WTC11 (cell line): ENCODE data around the gene ARMCX1. TPM values are rescaled to one million over a fixed set of nuclear protein-coding genes. Genes with fewer than 3 reads are reported as not detected.

ENCODE experiments used
- ATAC-seq: fragments of 200-7000 bp; cut with Tn5 transposase; 2 replicates; pipeline ENCODE4 v1.10.0; 2021; ENCODE audit warnings: mild to moderate bottlenecking, moderate library complexity
- CTCF ChIA-PET: fragments of 300-600 bp; sonication (Branson Sonifier 250); formaldehyde crosslinking; loops from one replicate; lab custom pipeline; 2021; ENCODE audit warnings: antibody characterized with exemption; lab: Charles Lee
- POLR2A ChIA-PET: fragments of 350-600 bp; sonication (Branson Sonifier 250); formaldehyde crosslinking; loops from one replicate; lab custom pipeline; 2021; ENCODE audit warnings: antibody characterized with exemption; lab: Charles Lee
- DNase-seq: peaks from one replicate; pipeline ENCODE4 v3.0.0; 2021; ENCODE audit warnings: low spot score
- H3K27ac Mint-ChIP-seq: 2 replicates; pipeline ENCODE4 v1.8.0; 2021; ENCODE audit warnings: mixed read lengths
- H3K27me3 Mint-ChIP-seq: 2 replicates; pipeline ENCODE4 v1.8.0; 2021; ENCODE audit warnings: low read depth, mild to moderate bottlenecking, moderate library complexity, mixed read lengths
- H3K36me3 Mint-ChIP-seq: 2 replicates; pipeline ENCODE4 v1.8.0; 2021; ENCODE audit warnings: mixed read lengths
- H3K4me1 Mint-ChIP-seq: 2 replicates; pipeline ENCODE4 v1.8.0; 2022; ENCODE audit warnings: mixed read lengths
- H3K4me3 Mint-ChIP-seq: 2 replicates; pipeline ENCODE4 v1.8.0; 2021; ENCODE audit warnings: mild to moderate bottlenecking, moderate library complexity, mixed read lengths
- H3K9me3 Mint-ChIP-seq: 2 replicates; pipeline ENCODE4 v1.8.0; 2021; ENCODE audit warnings: mixed read lengths
- AR ChIP-seq: fragments of 250-450 bp; sonication (Bioruptor Pico); IDR thresholded peaks from 2 replicates; pipeline ENCODE4 v1.9.0; 2021; ENCODE audit warnings: mild to moderate bottlenecking
- ATF6 ChIP-seq: sonication (generic); formaldehyde crosslinking; IDR thresholded peaks from 2 replicates; pipeline ENCODE4 v1.8.1; 2023; ENCODE audit warnings: mild to moderate bottlenecking, missing genetic modification reagents
- CBFB ChIP-seq: sonication (generic); formaldehyde crosslinking; IDR thresholded peaks from 2 replicates; pipeline ENCODE4 v1.8.1; 2022; ENCODE audit warnings: mild to moderate bottlenecking, low read depth, missing genetic modification reagents
- CREM ChIP-seq: sonication (generic); formaldehyde crosslinking; IDR thresholded peaks from 2 replicates; pipeline ENCODE4 v1.8.1; 2022; ENCODE audit warnings: mild to moderate bottlenecking, missing genetic modification reagents, moderate library complexity
- CTCF ChIP-seq: fragments of 200-600 bp; IDR thresholded peaks from 2 replicates; pipeline ENCODE4 v1.8.0; 2022; ENCODE audit warnings: antibody characterized with exemption
- GABPB1 ChIP-seq: sonication (generic); formaldehyde crosslinking; IDR thresholded peaks from 2 replicates; pipeline ENCODE4 v1.8.1; 2023; ENCODE audit warnings: mild to moderate bottlenecking, missing genetic modification reagents
- GRHL2 ChIP-seq: fragments of 250-450 bp; sonication (Bioruptor Pico); IDR thresholded peaks from 2 replicates; pipeline ENCODE4 v1.8.0; 2022; ENCODE audit warnings: mild to moderate bottlenecking, moderate library complexity; ENCODE audit not compliant: insufficient replicate concordance, severe bottlenecking
- HMGA2 ChIP-seq: fragments of 250-450 bp; sonication (Bioruptor Pico); IDR thresholded peaks from 2 replicates; pipeline ENCODE4 v1.4.0; 2021; ENCODE audit warnings: mild to moderate bottlenecking, moderate library complexity
- KAT7 ChIP-seq: sonication (generic); formaldehyde crosslinking; IDR thresholded peaks from 2 replicates; pipeline ENCODE4 v1.8.1; 2023; ENCODE audit warnings: missing genetic modification reagents, mild to moderate bottlenecking, borderline replicate concordance
- NFATC4 ChIP-seq: fragments of 250-450 bp; sonication (Bioruptor Pico); IDR thresholded peaks from 2 replicates; pipeline ENCODE4 v1.9.0; 2021; ENCODE audit warnings: mild to moderate bottlenecking
- RELA ChIP-seq: sonication (generic); formaldehyde crosslinking; IDR thresholded peaks from 2 replicates; pipeline ENCODE4 v1.8.1; 2022; ENCODE audit warnings: missing genetic modification reagents, mild to moderate bottlenecking, borderline replicate concordance
- TP53 ChIP-seq: sonication (generic); formaldehyde crosslinking; IDR thresholded peaks from 2 replicates; pipeline ENCODE4 v1.8.1; 2023; ENCODE audit warnings: mild to moderate bottlenecking, missing genetic modification reagents
- ZNF396 ChIP-seq: fragments of 250-450 bp; sonication (Bioruptor Pico); IDR thresholded peaks from 2 replicates; pipeline ENCODE4 v1.8.0; 2021; ENCODE audit warnings: mild to moderate bottlenecking, moderate library complexity, borderline replicate concordance
- total RNA-seq: library from RNA; stranded (reverse); gene quantifications from 3 replicates; pipeline ENCODE4 v1.2.3, GENCODE V29; 2021
- TF ChIP-seq, protein P1 (sequence below): sonication (generic); formaldehyde crosslinking; IDR thresholded peaks from 2 replicates; pipeline ENCODE4 v1.8.0; 2022; ENCODE audit warnings: mild to moderate bottlenecking, missing genetic modification reagents
- TF ChIP-seq, protein P2 (sequence below): sonication (generic); formaldehyde crosslinking; IDR thresholded peaks from 2 replicates; pipeline ENCODE4 v1.8.0; 2022; ENCODE audit warnings: mild to moderate bottlenecking, missing genetic modification reagents
- TF ChIP-seq, protein P3 (sequence below): sonication (generic); formaldehyde crosslinking; IDR thresholded peaks from 2 replicates; pipeline ENCODE4 v1.8.0; 2022; ENCODE audit warnings: mild to moderate bottlenecking, missing genetic modification reagents
- TF ChIP-seq, protein P4 (sequence below): sonication (generic); formaldehyde crosslinking; conservative IDR thresholded peaks from 2 replicates; pipeline ENCODE4 v1.8.1; 2022; ENCODE audit warnings: mild to moderate bottlenecking, missing genetic modification reagents
- TF ChIP-seq, protein P5 (sequence below): sonication (generic); formaldehyde crosslinking; IDR thresholded peaks from 2 replicates; pipeline ENCODE4 v1.8.1; 2022; ENCODE audit warnings: mild to moderate bottlenecking, moderate library complexity, missing genetic modification reagents
- TF ChIP-seq, protein P6 (sequence below): sonication (generic); formaldehyde crosslinking; conservative IDR thresholded peaks from 2 replicates; pipeline ENCODE4 v1.8.1; 2023; ENCODE audit warnings: mild to moderate bottlenecking, low read depth, missing genetic modification reagents, moderate library complexity

ARMCX1 gene
- total RNA-seq, 1 experiment from 2014 or later = 27.4 TPM

GRCh38 chrX:101550751-101551379 is 518 bp downstream of the ARMCX1 start (continued):
- no peak for TF ChIP-seq CTCF
- no peak for TF ChIP-seq GRHL2 (CRISPR knock-in tag)
- TF ChIP-seq, protein P1, sequence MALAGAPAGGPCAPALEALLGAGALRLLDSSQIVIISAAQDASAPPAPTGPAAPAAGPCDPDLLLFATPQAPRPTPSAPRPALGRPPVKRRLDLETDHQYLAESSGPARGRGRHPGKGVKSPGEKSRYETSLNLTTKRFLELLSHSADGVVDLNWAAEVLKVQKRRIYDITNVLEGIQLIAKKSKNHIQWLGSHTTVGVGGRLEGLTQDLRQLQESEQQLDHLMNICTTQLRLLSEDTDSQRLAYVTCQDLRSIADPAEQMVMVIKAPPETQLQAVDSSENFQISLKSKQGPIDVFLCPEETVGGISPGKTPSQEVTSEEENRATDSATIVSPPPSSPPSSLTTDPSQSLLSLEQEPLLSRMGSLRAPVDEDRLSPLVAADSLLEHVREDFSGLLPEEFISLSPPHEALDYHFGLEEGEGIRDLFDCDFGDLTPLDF (CRISPR knock-in tag) = no peak
- TF ChIP-seq, protein P2, sequence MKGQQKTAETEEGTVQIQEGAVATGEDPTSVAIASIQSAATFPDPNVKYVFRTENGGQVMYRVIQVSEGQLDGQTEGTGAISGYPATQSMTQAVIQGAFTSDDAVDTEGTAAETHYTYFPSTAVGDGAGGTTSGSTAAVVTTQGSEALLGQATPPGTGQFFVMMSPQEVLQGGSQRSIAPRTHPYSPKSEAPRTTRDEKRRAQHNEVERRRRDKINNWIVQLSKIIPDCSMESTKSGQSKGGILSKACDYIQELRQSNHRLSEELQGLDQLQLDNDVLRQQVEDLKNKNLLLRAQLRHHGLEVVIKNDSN (CRISPR knock-in tag) = no peak
- no peak for TF ChIP-seq KAT7 (CRISPR knock-in tag)
- no peak for TF ChIP-seq AR
- no peak for TF ChIP-seq RELA (CRISPR knock-in tag)
- TF ChIP-seq, protein P3, sequence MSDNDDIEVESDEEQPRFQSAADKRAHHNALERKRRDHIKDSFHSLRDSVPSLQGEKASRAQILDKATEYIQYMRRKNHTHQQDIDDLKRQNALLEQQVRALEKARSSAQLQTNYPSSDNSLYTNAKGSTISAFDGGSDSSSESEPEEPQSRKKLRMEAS (CRISPR knock-in tag) = no peak
- TF ChIP-seq ZNF396 = no peak
- TF ChIP-seq, protein P4, sequence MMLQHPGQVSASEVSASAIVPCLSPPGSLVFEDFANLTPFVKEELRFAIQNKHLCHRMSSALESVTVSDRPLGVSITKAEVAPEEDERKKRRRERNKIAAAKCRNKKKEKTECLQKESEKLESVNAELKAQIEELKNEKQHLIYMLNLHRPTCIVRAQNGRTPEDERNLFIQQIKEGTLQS (CRISPR knock-in tag) = no peak
- TF ChIP-seq, protein P5, sequence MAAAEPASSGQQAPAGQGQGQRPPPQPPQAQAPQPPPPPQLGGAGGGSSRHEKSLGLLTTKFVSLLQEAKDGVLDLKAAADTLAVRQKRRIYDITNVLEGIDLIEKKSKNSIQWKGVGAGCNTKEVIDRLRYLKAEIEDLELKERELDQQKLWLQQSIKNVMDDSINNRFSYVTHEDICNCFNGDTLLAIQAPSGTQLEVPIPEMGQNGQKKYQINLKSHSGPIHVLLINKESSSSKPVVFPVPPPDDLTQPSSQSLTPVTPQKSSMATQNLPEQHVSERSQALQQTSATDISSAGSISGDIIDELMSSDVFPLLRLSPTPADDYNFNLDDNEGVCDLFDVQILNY (CRISPR knock-in tag) = no peak
- no peak for TF ChIP-seq GABPB1 (CRISPR knock-in tag)
- no peak for TF ChIP-seq NFATC4 (CRISPR knock-in tag)

GRCh38 chrX:101551380-101551767 is 1.0 kb downstream of the ARMCX1 start:
- ChIA-PET CTCF (no interaction called here), POLR2A (no interaction called here)
- no peak for ATAC-seq
- Mint-ChIP-seq H3K36me3 (peaks cover 4% of the 10 kb centered on the region; the same call in 1 of the 2 replicates), H3K4me1 (peaks cover 16% of the 10 kb centered on the region), H3K27me3 (no peaks in the 10 kb centered on the region; the same call in 1 of the 2 replicates), H3K4me3 (peak overlapping the region; percentile 87), H3K27ac (0 out of 2 replicates have a peak overlapping the region, but pooled peaks have one; percentile 65), H3K9me3 (no peaks in the 10 kb centered on the region)
- no peak for DNase-seq
- TF ChIP-seq CREM (CRISPR knock-in tag) (no peak), HMGA2 (CRISPR knock-in tag) (no peak), CBFB (CRISPR knock-in tag) (no peak), ATF6 (no peak), TP53 (CRISPR knock-in tag) (no peak)
- TF ChIP-seq, protein P1 (CRISPR knock-in tag) = no peak
- TF ChIP-seq, protein P6, sequence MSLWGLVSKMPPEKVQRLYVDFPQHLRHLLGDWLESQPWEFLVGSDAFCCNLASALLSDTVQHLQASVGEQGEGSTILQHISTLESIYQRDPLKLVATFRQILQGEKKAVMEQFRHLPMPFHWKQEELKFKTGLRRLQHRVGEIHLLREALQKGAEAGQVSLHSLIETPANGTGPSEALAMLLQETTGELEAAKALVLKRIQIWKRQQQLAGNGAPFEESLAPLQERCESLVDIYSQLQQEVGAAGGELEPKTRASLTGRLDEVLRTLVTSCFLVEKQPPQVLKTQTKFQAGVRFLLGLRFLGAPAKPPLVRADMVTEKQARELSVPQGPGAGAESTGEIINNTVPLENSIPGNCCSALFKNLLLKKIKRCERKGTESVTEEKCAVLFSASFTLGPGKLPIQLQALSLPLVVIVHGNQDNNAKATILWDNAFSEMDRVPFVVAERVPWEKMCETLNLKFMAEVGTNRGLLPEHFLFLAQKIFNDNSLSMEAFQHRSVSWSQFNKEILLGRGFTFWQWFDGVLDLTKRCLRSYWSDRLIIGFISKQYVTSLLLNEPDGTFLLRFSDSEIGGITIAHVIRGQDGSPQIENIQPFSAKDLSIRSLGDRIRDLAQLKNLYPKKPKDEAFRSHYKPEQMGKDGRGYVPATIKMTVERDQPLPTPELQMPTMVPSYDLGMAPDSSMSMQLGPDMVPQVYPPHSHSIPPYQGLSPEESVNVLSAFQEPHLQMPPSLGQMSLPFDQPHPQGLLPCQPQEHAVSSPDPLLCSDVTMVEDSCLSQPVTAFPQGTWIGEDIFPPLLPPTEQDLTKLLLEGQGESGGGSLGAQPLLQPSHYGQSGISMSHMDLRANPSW (CRISPR knock-in tag) = no peak
